GM19025 (cell line): ENCODE measurements around the gene PPFIA3.

Experiments
- ATAC-seq: cut with Tn5 transposase; IDR thresholded peaks from one replicate; pipeline ENCODE4 v1.9.1; 2021; ENCODE audit warnings: mild to moderate bottlenecking, low read depth, moderate library complexity; ENCODE audit not compliant: unreplicated experiment

PPFIA3 gene

GRCh38 chr19:49102303-49102702 is 17.0 kb upstream of the PPFIA3 start:
- no peak for ATAC-seq

GRCh38 chr19:49103331-49104085 is 15.8 kb upstream of the PPFIA3 start:
- ATAC-seq = no peak

GRCh38 chr19:49104229-49104864 is 15.0 kb upstream of the PPFIA3 start:
- no peak for ATAC-seq

GRCh38 chr19:49106648-49107135 is 12.7 kb upstream of the PPFIA3 start:
- ATAC-seq = no peak

- no peak for ATAC-seq
These were observed 11.5 kb upstream of the PPFIA3 start for GRCh38 chr19:49107625-49108459.

GRCh38 chr19:49109051-49109450 is 10.3 kb upstream of the PPFIA3 start:
- ATAC-seq = no peak

GRCh38 chr19:49109569-49110233 is 9.6 kb upstream of the PPFIA3 start:
- no peak for ATAC-seq

GRCh38 chr19:49110567-49110966 is 8.8 kb upstream of the PPFIA3 start:
- no peak for ATAC-seq

GRCh38 chr19:49111218-49111998 is 7.9 kb upstream of the PPFIA3 start:
- ATAC-seq = no peak

- ATAC-seq = peak; percentile 52
These were observed 5.3 kb upstream of the PPFIA3 start, which contains the start of gene LIN7B for GRCh38 chr19:49113762-49114629. TSS of gene LIN7B (plus strand) at chr19:49114370. CDS start at chr19:49114405, 35 bp downstream.

GRCh38 chr19:49114630-49115363 is 4.5 kb upstream of the PPFIA3 start:
- ATAC-seq = no peak

- no peak for ATAC-seq
These were observed 2.8 kb upstream of the PPFIA3 start for GRCh38 chr19:49116544-49116943.

GRCh38 chr19:49117677-49118564 is 1.4 kb upstream of the PPFIA3 start:
- no peak for ATAC-seq

GRCh38 chr19:49118565-49119410 is 556 bp upstream of the PPFIA3 start, which contains the start of gene C19orf73:
TSS of gene C19orf73 (minus strand) at chr19:49119143. CDS start at chr19:49119022, 121 bp downstream.
- ATAC-seq = peak; percentile 70

- ATAC-seq = no peak
These were observed 960 bp downstream of the PPFIA3 start for GRCh38 chr19:49120325-49120683.

GRCh38 chr19:49120868-49121267 is 1.5 kb downstream of the PPFIA3 start:
- ATAC-seq = no peak
